Fibroblast of the aortic adventitia (primary cell): Measurements from ENCODE around the gene CHCHD10. TPM values are rescaled to one million over a fixed set of nuclear protein-coding genes. Genes with fewer than 3 reads are reported as not detected.

ENCODE experiments used
- DNase-seq: peaks from one replicate; pipeline ENCODE4 v3.0.0-alpha.2; 2010; ENCODE audit warnings: low read depth
- H3K4me3 ChIP-seq: 2 replicates; pipeline ENCODE4 v1.5.1; 2011; ENCODE audit warnings: low read depth, mild to moderate bottlenecking, control low read depth, low read length, moderate library complexity
- total RNA-seq: library from RNA; depleted of rRNA; stranded (reverse); fragments of >200 nt; gene quantifications from 2 replicates; pipeline ENCODE4 v1.2.3, GENCODE V29; 2012; ENCODE audit warnings: low replicate concordance
- TF ChIP-seq, protein P1 (sequence below): IDR thresholded peaks from 2 replicates; pipeline ENCODE4 v1.5.1; 2011; ENCODE audit warnings: mild to moderate bottlenecking, low read length, control low read depth, inconsistent platforms; ENCODE audit not compliant: insufficient read depth

The CHCHD10 gene
- total RNA-seq, 1 donor, result 2.6 TPM

DNA sequence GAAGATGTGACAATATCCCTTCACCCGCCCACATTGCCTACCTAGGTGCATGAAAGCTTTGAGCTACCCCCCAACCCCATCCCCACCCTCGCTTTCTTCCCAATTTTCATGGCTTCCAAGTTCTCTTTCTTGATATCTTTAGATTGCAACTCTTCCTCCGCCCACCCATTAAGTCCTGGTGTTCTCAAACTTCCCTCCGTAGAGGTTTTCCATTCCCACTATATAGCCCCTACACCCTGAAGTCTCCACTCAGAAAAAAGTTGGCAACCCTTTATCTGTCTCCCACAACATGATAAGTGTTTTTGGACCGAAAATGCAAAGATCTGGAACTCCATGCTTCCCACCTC, 17.4 kb downstream of the CHCHD10 start:
- TF ChIP-seq, protein P1, sequence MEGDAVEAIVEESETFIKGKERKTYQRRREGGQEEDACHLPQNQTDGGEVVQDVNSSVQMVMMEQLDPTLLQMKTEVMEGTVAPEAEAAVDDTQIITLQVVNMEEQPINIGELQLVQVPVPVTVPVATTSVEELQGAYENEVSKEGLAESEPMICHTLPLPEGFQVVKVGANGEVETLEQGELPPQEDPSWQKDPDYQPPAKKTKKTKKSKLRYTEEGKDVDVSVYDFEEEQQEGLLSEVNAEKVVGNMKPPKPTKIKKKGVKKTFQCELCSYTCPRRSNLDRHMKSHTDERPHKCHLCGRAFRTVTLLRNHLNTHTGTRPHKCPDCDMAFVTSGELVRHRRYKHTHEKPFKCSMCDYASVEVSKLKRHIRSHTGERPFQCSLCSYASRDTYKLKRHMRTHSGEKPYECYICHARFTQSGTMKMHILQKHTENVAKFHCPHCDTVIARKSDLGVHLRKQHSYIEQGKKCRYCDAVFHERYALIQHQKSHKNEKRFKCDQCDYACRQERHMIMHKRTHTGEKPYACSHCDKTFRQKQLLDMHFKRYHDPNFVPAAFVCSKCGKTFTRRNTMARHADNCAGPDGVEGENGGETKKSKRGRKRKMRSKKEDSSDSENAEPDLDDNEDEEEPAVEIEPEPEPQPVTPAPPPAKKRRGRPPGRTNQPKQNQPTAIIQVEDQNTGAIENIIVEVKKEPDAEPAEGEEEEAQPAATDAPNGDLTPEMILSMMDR, result no peak

DNA sequence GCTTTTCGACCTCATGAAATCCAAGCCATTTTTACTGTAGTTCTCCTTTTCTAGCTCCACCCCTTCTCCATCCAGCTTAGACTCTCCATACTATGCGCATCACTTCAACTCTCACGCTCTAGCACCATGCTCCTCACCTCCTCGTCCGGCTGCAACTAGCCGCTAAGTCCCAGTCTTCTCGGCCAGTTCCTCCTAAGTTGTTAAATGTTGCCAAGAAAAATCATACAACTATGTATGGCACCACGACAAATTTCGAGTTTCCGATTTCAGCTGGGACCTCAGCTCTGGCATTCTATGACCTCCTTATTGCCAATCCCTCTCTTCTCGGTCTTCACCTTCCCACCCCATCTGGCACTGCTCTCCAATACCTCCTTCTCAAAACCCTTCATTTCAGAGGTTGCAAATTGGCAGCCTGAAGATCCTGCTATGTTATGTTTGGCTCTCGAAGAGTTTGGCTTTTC, 17.9 kb downstream of the CHCHD10 start:
- DNase-seq, result peak; percentile 91
- peak overlapping the region; percentile 91 for H3K4me3 ChIP-seq

More for the DNA sequence above, 17.4 kb downstream of the CHCHD10 start:
- H3K4me3 ChIP-seq, result peak overlapping the region; percentile 91
- peak; percentile 46 for DNase-seq

DNA sequence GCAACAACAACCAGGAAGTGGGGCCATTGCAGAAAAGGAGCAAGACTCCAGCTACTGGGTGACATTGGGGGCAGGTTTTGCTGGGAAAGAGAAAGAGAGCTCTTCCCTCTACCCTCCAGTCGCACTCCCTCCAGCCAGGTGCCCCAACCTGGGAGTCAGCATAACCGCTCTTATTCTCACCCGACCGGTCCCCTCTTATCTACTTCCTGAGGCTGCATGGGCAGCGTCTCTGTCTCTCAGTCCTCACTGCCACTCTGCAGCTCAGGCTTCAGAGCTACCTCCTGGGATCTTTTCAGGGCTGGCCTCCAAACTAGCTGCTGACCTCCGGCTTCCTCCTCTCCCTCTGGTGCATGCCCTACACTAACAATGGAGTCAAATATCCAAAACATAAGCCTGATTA, 22.0 kb downstream of the CHCHD10 start:
- DNase-seq, result no peak
- H3K4me3 ChIP-seq, result no peak overlapping the region
- TF ChIP-seq, protein P1, result no peak

More for the DNA sequence above, 17.9 kb downstream of the CHCHD10 start:
- TF ChIP-seq, protein P1, result no peak

DNA sequence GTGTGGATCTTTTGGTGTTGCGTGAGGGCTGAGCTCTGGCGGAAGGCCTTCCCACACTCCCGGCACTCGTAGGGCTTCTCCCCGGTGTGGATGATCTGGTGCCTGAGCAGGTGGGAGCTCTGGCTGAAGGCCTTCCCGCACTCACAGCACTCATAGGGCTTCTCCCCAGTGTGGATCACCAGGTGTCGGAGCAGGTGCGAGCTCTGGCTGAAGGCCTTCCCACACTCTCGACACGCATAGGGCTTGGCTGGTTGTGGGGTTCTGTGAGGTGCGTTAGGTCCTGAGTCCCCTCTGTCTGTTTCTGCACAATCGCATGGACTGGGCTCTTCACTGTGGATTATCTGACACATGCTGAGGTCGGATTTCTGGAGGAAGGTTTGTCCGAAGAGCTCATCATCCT, 23.3 kb downstream of the CHCHD10 start:
- TF ChIP-seq, protein P1, result no peak
- H3K4me3 ChIP-seq, result no peak overlapping the region
- no peak for DNase-seq

DNA sequence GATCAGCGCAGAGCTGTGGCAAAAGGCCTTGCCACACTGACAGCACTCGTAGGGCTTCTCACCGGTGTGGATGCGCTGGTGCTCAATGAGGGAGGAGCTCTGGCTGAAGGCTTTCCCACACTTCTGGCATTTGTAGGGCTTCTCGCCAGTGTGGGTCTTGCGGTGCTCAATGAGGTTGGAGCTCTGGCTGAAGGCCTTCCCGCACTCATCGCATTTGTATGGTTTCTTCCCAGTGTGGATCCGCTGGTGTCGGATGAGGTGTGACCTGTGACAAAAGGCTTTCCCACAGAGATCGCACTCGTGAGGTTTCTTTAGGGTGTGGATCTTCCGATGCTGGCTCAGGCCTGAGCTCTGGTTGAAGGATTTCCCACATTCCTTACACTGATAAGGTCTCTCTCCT, 23.8 kb downstream of the CHCHD10 start:
- TF ChIP-seq, protein P1, result no peak
- no peak for DNase-seq
- H3K4me3 ChIP-seq, result no peak overlapping the region

DNA sequence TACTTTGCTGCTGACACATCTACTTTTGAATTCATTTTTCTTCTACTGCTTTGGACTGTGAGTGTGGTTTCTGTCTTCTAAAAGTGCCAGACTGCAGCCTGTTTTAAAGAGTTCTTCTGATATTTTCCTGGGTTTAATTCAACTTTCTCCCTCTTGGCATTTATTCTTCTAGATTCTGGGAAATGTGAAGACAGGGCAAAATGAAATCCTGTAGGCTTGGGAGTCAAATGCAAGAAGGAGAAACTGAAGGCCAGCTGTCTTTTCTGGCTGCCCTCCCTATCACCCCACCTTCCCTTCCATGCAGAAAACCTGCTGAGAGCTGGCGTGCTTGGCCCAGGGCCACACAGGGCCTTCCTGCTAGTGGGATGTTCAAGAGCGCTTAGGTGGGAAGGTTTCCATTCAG, 24.5 kb downstream of the CHCHD10 start:
- TF ChIP-seq, protein P1, result no peak
- no peak overlapping the region for H3K4me3 ChIP-seq
- peak; percentile 84 for DNase-seq
